ENCODE results near the gene AGRN.
A peak's percentile ranks its signal among the peaks of the same experiment; 100 is the strongest.

Gene AGRN

DNA sequence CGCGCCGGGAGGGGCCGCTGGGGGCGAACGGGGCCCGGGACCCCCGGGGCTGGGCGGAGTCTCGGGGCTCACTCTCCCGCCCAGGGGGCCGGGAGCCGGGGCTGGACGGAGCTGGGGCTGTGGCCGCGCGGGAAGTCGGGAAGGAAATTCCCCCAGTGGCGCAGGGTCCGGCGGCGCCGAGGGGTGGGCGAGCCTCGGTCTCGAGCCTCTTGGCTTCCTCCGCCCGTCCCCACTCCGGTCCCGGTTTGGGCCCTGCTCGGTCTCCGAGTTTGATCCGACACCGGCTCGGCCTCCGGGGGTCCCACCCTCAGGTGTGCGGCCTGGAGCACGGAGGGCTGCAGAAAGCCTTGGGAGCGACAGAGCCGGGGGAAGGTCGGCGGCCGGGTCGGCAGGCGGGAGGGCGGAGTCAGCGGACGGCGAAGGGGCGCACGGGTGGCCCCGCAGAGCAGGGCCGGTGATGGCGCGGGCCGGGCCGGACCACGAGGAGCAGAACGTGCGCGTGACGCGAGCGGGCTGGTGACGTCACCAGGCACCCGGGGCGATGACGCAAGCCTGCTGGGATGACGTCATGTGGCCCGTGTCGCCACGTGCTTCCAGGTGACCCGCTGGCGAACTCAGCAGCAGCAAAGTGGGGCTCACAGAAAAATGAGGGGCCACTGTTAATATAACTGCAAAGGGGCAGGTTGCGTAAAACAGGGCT is 19.4 kb upstream of the AGRN start:
- Histone ChIP-seq H3K4me1 (ENCODE audit: control extremely low read depth in 1 of 4, control insufficient read depth in 4 of 4, insufficient read depth in 4 of 4, low read length in 3 of 4) (peaks cover 0 to 63% (median 60%) of the 10 kb centered on the region in 4 experiments), H3K9me3 (ENCODE audit: control extremely low read depth in 1 of 5, control insufficient read depth in 4 of 5, insufficient read depth in 2 of 5, low read depth in 1 of 5, low read length in 4 of 5) (no peaks in the 10 kb centered on the region), H3K4me3 (ENCODE audit: control insufficient read depth in 1 of 7, extremely low read depth in 1 of 7, insufficient read depth in 4 of 7, low read depth in 2 of 7, low read length in 6 of 7) (peak overlapping the region in 6 of 7 experiments; percentile 34 to 66 (median 56)), H3K27ac (ENCODE audit: insufficient read depth in 1 of 2, low read depth in 1 of 2, low read length in 2 of 2, poor library complexity in 1 of 2, severe bottlenecking in 2 of 2) (peak overlapping the region in 1 of 2 experiments; percentile 49), H3K27me3 (replicated peaks in 2 of 5; ENCODE audit: control insufficient read depth in 4 of 5, insufficient read depth in 5 of 5, low read length in 4 of 5) (peaks cover 0 to 78% (median 14%) of the 10 kb centered on the region in 5 experiments), H3K36me3 (ENCODE audit: control insufficient read depth in 4 of 4, insufficient read depth in 4 of 4, low read length in 3 of 4) (no peaks in the 10 kb centered on the region)
- peak; percentile 82 to 87 (median 86) for DNase-seq
- ChIA-PET POLR2A (interaction anchor here (0.6 kb wide), 1 partner anchor 252 kb away, joined by 3 read pairs; no protein-coding TSS in a partner anchor), CTCF (interaction anchor here (1.9 to 3.8 kb wide), 4 partner anchors 13 to 63 kb away, joined by 5 to 19 read pairs (median 11); partner anchors contain the start of genes ISG15 and PERM1)
- 1% methylated on average over 74 of the region's 75 CpGs for WGBS (ENCODE audit: insufficient coverage)

DNA sequence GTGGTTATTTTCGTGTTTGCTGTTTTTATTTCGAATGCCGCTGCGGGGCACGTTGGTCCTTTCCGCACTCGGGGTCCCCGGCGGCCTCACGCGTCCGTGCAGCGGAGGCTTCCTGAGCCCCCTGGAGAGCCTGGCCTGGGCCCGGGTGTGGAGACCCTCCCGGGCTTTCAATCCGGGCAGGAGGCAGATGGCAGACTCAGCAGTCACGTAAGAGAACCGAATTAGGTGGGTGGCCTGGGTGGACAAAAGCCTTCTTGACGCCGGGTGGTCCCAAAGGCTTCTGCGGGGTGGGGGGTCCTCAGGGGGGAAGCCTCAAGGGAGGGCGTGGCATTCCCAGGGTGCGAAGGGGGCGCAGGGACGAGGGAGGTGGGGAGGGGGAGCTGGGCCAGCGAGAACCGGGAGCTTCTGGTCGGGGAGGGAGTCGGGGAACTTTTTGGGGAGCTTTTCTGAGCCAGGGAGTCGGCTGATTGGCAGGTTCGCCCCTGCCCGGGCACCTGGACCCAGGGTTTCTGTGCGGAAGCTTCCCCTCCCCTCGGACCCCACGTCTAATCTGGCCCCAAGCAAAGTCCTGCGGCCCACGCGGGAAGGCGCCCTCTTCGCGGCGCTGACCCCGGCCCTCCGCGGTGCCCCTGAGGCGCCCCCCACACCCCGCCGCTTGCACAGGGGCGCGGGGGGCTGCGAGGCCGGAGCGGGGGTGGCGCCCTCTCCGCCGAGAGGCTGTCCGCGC is 18.7 kb upstream of the AGRN start:
- WGBS (ENCODE audit: insufficient coverage), result 3% methylated on average over 52 of the region's 58 CpGs
- H3K4me1 ChIP-seq (ENCODE audit: control extremely low read depth in 1 of 4, control insufficient read depth in 4 of 4, insufficient read depth in 4 of 4, low read length in 3 of 4), result peaks cover 0 to 65% (median 63%) of the 10 kb centered on the region in 4 experiments
- ChIA-PET POLR2A (interaction anchor here (1.6 kb wide), 1 partner anchor 17 kb away, joined by 6 read pairs; no protein-coding TSS in a partner anchor), CTCF (interaction anchor here (0.7 to 3.8 kb wide), 7 partner anchors 9 to 74 kb away, joined by 3 to 19 read pairs (median 7); partner anchors contain the start of genes ISG15 and PERM1)
- peaks cover 0 to 71% (median 14%) of the 10 kb centered on the region in 5 experiments for H3K27me3 ChIP-seq (replicated peaks in 2 of 5; ENCODE audit: control insufficient read depth in 4 of 5, insufficient read depth in 5 of 5, low read length in 4 of 5)
- H3K36me3 ChIP-seq (ENCODE audit: control insufficient read depth in 4 of 4, insufficient read depth in 4 of 4, low read length in 3 of 4), result no peaks in the 10 kb centered on the region
- no peak for DNase-seq
- no peaks in the 10 kb centered on the region for H3K9me3 ChIP-seq (ENCODE audit: control extremely low read depth in 1 of 5, control insufficient read depth in 4 of 5, insufficient read depth in 2 of 5, low read depth in 1 of 5, low read length in 4 of 5)
- H3K4me3 ChIP-seq (ENCODE audit: control insufficient read depth in 1 of 7, extremely low read depth in 1 of 7, insufficient read depth in 4 of 7, low read depth in 2 of 7, low read length in 6 of 7), result peak overlapping the region in 5 of 7 experiments; percentile 1 to 66 (median 43)
- peak overlapping the region in 1 of 2 experiments; percentile 49 for H3K27ac ChIP-seq (ENCODE audit: insufficient read depth in 1 of 2, low read depth in 1 of 2, low read length in 2 of 2, poor library complexity in 1 of 2, severe bottlenecking in 2 of 2)

DNA sequence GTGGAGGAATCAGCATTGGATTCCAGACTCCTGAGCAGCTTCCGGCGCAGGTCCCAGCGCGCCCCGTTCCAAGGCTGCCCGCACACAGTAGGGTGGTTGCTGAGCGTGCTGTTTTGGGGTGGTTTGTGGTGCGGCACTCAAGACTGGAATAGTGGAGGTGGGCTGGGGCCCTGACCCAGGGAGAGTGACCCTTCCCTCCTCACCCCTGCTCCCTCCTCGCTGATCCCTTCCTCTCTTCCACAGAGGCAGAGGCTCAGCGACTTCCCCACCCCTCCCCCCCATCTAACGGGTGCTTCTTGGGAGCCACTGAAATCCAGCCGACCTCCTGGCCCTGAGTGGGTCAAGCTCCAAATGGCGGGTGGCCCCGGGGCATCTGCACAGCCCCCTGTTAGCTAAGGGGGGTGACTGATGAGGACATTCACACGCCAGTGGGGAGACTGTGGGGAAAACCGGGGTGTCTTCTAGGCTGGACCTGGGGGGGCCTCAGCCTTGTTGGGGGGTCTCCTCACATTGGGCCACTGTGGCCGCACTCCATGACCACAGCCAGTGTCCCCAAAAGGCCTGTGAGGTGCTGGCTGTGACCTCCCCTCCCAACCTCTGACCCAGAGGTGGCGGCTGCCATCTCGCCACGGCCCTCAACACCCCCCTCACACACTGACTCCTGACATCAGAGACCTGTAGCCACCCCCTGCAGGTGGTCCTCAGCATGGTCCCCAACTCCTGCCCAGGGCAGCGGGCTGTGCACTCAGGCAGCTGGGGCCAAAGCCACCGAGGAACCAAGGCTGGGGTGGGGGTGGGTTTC is 16.1 kb upstream of the AGRN start:
- WGBS (ENCODE audit: insufficient coverage), result 90% methylated on average over 9 of the region's 22 CpGs
- CTCF ChIA-PET, result interaction anchor here (1.1 to 3.8 kb wide), 8 partner anchors 9 to 29 kb away, joined by 3 to 17 read pairs (median 4); partner anchors contain the start of genes ISG15 and PERM1
- Histone ChIP-seq H3K4me1 (ENCODE audit: control extremely low read depth in 1 of 4, control insufficient read depth in 4 of 4, insufficient read depth in 4 of 4, low read length in 3 of 4) (peaks cover 0 to 57% (median 54%) of the 10 kb centered on the region in 4 experiments), H3K36me3 (ENCODE audit: control insufficient read depth in 4 of 4, insufficient read depth in 4 of 4, low read length in 3 of 4) (no peaks in the 10 kb centered on the region), H3K27me3 (replicated peaks in 2 of 5; ENCODE audit: control insufficient read depth in 4 of 5, insufficient read depth in 5 of 5, low read length in 4 of 5) (peaks cover 0 to 49% (median 9%) of the 10 kb centered on the region in 5 experiments), H3K9me3 (ENCODE audit: control extremely low read depth in 1 of 5, control insufficient read depth in 4 of 5, insufficient read depth in 2 of 5, low read depth in 1 of 5, low read length in 4 of 5) (no peaks in the 10 kb centered on the region), H3K27ac (ENCODE audit: insufficient read depth in 1 of 2, low read depth in 1 of 2, low read length in 2 of 2, poor library complexity in 1 of 2, severe bottlenecking in 2 of 2) (no peak overlapping the region), H3K4me3 (ENCODE audit: control insufficient read depth in 1 of 7, extremely low read depth in 1 of 7, insufficient read depth in 4 of 7, low read depth in 2 of 7, low read length in 6 of 7) (no peak overlapping the region)
- POLR2A ChIA-PET, result no interaction called here
- DNase-seq, result no peak

DNA sequence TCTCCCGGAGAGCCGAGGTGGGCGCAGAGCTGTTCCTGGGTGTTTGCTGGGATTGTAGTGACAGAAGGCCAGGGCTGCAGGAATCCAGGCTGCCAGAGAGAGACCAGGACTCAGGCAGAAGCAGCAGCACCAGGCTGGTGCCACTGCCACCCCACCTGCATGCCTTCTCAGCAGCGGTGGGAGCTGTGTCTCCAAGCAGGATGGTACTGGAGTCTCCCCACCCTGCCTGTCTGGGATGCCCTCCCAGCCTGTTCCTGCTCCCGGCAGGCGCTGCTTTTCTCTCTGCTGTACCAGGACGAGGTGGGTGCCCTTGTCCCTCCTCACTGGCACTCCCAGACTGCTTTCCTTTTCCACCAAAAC is 15.5 kb upstream of the AGRN start:
- Histone ChIP-seq H3K4me3 (ENCODE audit: control insufficient read depth in 1 of 7, extremely low read depth in 1 of 7, insufficient read depth in 4 of 7, low read depth in 2 of 7, low read length in 6 of 7) (peak overlapping the region in 2 of 7 experiments; percentile 43 to 63), H3K27me3 (replicated peaks in 2 of 5; ENCODE audit: control insufficient read depth in 4 of 5, insufficient read depth in 5 of 5, low read length in 4 of 5) (peaks cover 0 to 44% (median 7%) of the 10 kb centered on the region in 5 experiments), H3K9me3 (ENCODE audit: control extremely low read depth in 1 of 5, control insufficient read depth in 4 of 5, insufficient read depth in 2 of 5, low read depth in 1 of 5, low read length in 4 of 5) (no peaks in the 10 kb centered on the region), H3K27ac (ENCODE audit: insufficient read depth in 1 of 2, low read depth in 1 of 2, low read length in 2 of 2, poor library complexity in 1 of 2, severe bottlenecking in 2 of 2) (no peak overlapping the region), H3K4me1 (ENCODE audit: control extremely low read depth in 1 of 4, control insufficient read depth in 4 of 4, insufficient read depth in 4 of 4, low read length in 3 of 4) (peaks cover 0 to 51% (median 48%) of the 10 kb centered on the region in 4 experiments), H3K36me3 (ENCODE audit: control insufficient read depth in 4 of 4, insufficient read depth in 4 of 4, low read length in 3 of 4) (no peaks in the 10 kb centered on the region)
- ChIA-PET POLR2A (no interaction called here), CTCF (interaction anchor here (1.1 to 2.0 kb wide), 6 partner anchors 9 to 22 kb away, joined by 3 to 10 read pairs (median 5); partner anchors contain the start of genes ISG15 and PERM1)
- 34% methylated on average over 4 of the region's 7 CpGs for WGBS (ENCODE audit: insufficient coverage)
- DNase-seq, result no peak

DNA sequence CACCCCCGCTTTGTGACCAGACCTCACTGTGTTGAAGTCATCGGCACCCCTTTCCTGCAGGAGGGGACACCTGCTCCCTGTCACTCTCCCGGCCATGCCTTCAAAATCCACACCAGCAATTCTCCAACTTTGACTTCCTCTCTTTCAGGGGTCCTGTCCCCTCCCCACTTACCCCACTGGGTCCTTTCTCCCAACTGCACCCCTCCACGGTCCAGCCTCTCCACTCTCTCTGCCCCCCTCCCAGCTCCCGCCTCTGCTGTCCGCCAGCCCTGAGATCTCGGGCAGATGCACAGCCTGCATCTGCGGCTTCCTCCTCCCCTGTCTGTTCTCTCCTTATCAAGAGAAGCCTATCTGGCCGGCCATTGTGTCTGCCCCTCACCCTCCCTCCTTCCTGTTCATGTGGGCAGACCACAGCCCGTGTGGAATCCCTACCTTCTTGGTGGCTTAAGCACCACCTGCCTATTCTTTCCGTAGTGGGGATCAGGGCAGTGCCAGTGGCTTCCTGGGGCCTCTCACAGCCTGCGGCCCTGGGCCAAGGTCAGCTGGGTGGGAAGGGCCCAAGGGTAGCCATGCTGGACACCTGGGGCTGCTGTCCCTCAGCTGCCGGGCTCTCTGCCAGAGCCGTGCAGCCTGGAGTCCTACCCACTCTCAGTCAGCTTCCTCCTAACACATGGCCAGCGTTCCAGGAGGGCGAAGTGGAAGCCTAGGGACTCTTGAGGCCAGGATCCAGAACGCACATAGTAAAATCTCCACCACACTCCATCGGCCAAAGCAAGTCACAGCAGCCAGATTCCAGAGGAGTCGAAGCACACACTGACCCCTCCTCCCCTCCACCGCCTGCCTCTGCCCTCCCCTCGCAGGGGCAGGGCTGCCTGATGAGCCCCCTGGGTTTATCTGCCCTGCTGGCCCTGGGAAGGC is 14.9 kb upstream of the AGRN start:
- ChIA-PET CTCF (interaction anchor here (1.1 to 2.0 kb wide), 6 partner anchors 9 to 23 kb away, joined by 3 to 10 read pairs (median 5); partner anchors contain the start of genes ISG15 and PERM1), POLR2A (interaction anchor here (0.5 to 0.7 kb wide), 3 partner anchors 206 to 1525 kb away, joined by 3 to 4 read pairs (median 4); no protein-coding TSS in a partner anchor)
- Histone ChIP-seq H3K27me3 (replicated peaks in 2 of 5; ENCODE audit: control insufficient read depth in 4 of 5, insufficient read depth in 5 of 5, low read length in 4 of 5) (peaks cover 0 to 38% (median 7%) of the 10 kb centered on the region in 5 experiments), H3K9me3 (ENCODE audit: control extremely low read depth in 1 of 5, control insufficient read depth in 4 of 5, insufficient read depth in 2 of 5, low read depth in 1 of 5, low read length in 4 of 5) (no peaks in the 10 kb centered on the region), H3K4me3 (ENCODE audit: control insufficient read depth in 1 of 7, extremely low read depth in 1 of 7, insufficient read depth in 4 of 7, low read depth in 2 of 7, low read length in 6 of 7) (peak overlapping the region in 5 of 7 experiments; percentile 15 to 63 (median 43)), H3K36me3 (ENCODE audit: control insufficient read depth in 4 of 4, insufficient read depth in 4 of 4, low read length in 3 of 4) (no peaks in the 10 kb centered on the region), H3K27ac (ENCODE audit: insufficient read depth in 1 of 2, low read depth in 1 of 2, low read length in 2 of 2, poor library complexity in 1 of 2, severe bottlenecking in 2 of 2) (peak overlapping the region in 1 of 2 experiments; percentile 19), H3K4me1 (ENCODE audit: control extremely low read depth in 1 of 4, control insufficient read depth in 4 of 4, insufficient read depth in 4 of 4, low read length in 3 of 4) (peaks cover 0 to 45% (median 42%) of the 10 kb centered on the region in 4 experiments)
- DNase-seq, result peak in 2 of 3 donors; percentile 69 to 79
- WGBS (ENCODE audit: insufficient coverage), result 5% methylated on average over 15 of the region's 21 CpGs
